Smooth muscle cell (in vitro differentiated cells): ENCODE results near the gene SDK2. TPM values are rescaled to one million over a fixed set of nuclear protein-coding genes. Genes with fewer than 3 reads are reported as not detected.

Source experiments
- DNase-seq: peaks from one replicate; lab custom pipeline; 2025; ENCODE audit not compliant: unreplicated experiment; lab: John Stamatoyannopoulos, UW
- H2AFZ ChIP-seq: fragments of 200-600 bp; sonication (generic); 2 replicates; pipeline ENCODE4 v1.6.0; 2016; ENCODE audit warnings: antibody characterized with exemption, low read depth, mild to moderate bottlenecking
- H3F3A ChIP-seq: fragments of 200-600 bp; sonication (generic); 2 replicates; pipeline ENCODE4 v1.6.0; 2017; ENCODE audit warnings: antibody characterized with exemption, low read depth
- H3K27ac ChIP-seq: fragments of 200-600 bp; sonication (generic); 2 replicates; pipeline ENCODE4 v1.5.1; 2016; ENCODE audit warnings: low read depth, mild to moderate bottlenecking
- H3K27me3 ChIP-seq: fragments of 200-600 bp; sonication (generic); 2 replicates; pipeline ENCODE4 v1.6.1; 2016; ENCODE audit warnings: low read depth, mild to moderate bottlenecking
- H3K36me3 ChIP-seq: fragments of 200-600 bp; sonication (generic); 2 replicates; pipeline ENCODE4 v1.5.1; 2016; ENCODE audit warnings: low read depth
- H3K4me1 ChIP-seq: fragments of 200-600 bp; sonication (generic); 2 replicates; pipeline ENCODE4 v1.5.1; 2016; ENCODE audit warnings: low read depth
- H3K4me2 ChIP-seq: fragments of 200-600 bp; sonication (generic); 2 replicates; pipeline ENCODE4 v1.6.0; 2016; ENCODE audit warnings: mild to moderate bottlenecking
- H3K4me3 ChIP-seq: fragments of 200-600 bp; sonication (generic); 2 replicates; pipeline ENCODE4 v1.5.1; 2016; ENCODE audit warnings: mild to moderate bottlenecking
- H3K79me2 ChIP-seq: fragments of 200-600 bp; sonication (generic); 2 replicates; pipeline ENCODE4 v1.6.0; 2016; ENCODE audit warnings: low read depth, mild to moderate bottlenecking
- H3K9ac ChIP-seq: fragments of 200-600 bp; sonication (generic); 2 replicates; pipeline ENCODE4 v1.6.0; 2016; ENCODE audit warnings: low read depth
- H3K9me3 ChIP-seq: fragments of 200-600 bp; sonication (generic); replicated peaks from 2 replicates; pipeline ENCODE4 v1.5.1; 2016; ENCODE audit warnings: low read depth
- H4K20me1 ChIP-seq: fragments of 200-600 bp; sonication (generic); 2 replicates; pipeline ENCODE4 v1.6.0; 2016; ENCODE audit warnings: low read depth
- CTCF ChIP-seq: fragments of 200-600 bp; sonication (generic); IDR thresholded peaks from 2 replicates; pipeline ENCODE4 v1.5.1; 2017; ENCODE audit warnings: borderline replicate concordance, mild to moderate bottlenecking, antibody characterized with exemption; ENCODE audit not compliant: insufficient read depth, poor library complexity, severe bottlenecking
- WGBS: methylation state at CpG from one replicate; pipeline ENCODE4 v1.1.7; 2016; ENCODE audit warnings: low lambda C conversion rate; 5-methylcytosine and 5-hydroxymethylcytosine counted together
- polyA plus RNA-seq: library from polyadenylated mRNA; unstranded; fragments of >200 nt; fragmentation: Nextera tagmentation; extraction: Ambion mirVana; gene quantifications from 2 replicates; pipeline ENCODE4 v1.2.1, GENCODE V29; 2016
- total RNA-seq: library from RNA; depleted of rRNA; stranded (reverse); fragments of >200 nt; gene quantifications from 2 replicates; pipeline ENCODE4 v1.2.3, GENCODE V29; 2014

SDK2 gene
- total and polyA plus RNA-seq, 2 experiments from 2014 or later, result 4.6 to 6.5 TPM

DNA sequence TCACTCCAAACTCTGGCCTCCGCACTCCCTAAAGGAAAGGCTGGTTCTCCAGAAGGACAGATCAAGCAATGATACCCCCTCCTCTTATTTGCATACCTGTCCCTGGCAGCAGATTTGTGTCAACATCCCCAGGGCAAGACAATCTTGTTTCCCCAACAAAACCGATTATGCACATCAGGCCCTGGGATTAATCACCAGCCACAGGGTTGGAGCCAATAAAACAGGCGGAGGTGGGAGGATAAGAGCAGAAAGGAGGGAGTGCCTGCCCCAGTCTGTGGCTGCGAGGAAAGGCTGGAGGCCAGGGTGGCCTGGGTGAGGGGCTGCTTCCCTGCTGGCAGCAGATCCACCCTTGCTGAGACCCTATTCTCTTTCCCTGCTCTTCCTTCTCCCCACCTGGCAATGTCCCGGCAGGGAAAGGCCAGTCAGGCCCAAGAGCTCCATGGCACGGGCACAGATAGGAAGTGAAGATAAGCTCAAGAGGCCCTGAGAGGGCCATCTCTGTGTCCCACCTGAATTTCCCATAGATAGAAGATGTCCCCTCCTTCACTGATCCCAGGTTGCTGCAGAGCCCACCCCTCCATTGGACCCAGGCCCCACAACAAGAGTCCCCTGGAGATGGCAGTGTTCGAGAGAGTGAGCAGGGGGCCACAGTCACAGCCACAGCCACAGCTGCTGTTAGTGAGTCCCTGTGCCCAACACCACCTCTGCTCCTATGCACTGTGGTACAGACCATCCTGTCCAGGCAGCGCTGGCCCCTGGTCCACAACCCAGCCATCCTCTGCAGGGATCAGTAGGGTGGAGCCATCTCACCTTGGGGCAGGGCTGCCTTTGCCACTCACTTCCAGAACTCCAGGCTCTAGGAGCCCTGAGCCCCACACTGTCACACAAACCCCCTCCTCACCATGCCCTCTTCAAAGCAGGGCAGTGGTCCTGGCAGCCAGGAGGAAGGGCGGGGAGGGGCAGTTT lies 137.5 kb downstream of the SDK2 start:
- H3K9ac ChIP-seq, result no peak overlapping the region

DNA sequence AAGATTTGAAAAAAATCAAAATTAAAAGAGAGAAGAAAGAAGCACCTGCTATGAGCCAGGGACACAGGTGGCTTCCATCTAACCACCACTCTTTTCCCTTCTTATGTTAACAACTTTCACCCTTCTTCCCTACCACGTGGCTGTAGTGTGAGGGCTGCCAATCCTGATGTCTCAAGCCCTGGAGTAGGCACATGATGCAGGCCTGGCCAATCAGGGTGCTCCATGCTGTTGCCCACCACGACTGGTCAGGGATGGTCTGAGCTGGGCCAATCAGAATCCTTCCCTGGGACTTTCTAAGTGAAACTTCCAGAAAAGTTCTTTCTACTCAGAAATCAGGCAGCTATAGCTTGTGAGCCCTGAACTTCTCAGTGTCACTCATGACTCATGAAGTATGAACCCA lies 140.7 kb downstream of the SDK2 start:
- no peak overlapping the region for H3K27ac ChIP-seq
- no peaks in the 10 kb centered on the region for H3K27me3 ChIP-seq
- no peak overlapping the region for H3K4me2 ChIP-seq
- no peaks in the 10 kb centered on the region for H3K9me3 ChIP-seq
- peaks cover 26% of the 10 kb centered on the region for H4K20me1 ChIP-seq
- H3K4me1 ChIP-seq, result no peaks in the 10 kb centered on the region
- 50% methylated on average over 2 of the region's 2 CpGs for WGBS
- no peak for TF ChIP-seq CTCF
- no peaks in the 10 kb centered on the region for H3K79me2 ChIP-seq
- no peaks in the 10 kb centered on the region for H3K36me3 ChIP-seq
- no peak overlapping the region for H2AFZ ChIP-seq
- H3F3A ChIP-seq, result no peaks in the 10 kb centered on the region
- DNase-seq, result no peak
- no peak overlapping the region for H3K9ac ChIP-seq
- no peak overlapping the region for H3K4me3 ChIP-seq

More for the DNA sequence above, 137.5 kb downstream of the SDK2 start:
- H3K4me1 ChIP-seq, result no peaks in the 10 kb centered on the region
- no peaks in the 10 kb centered on the region for H3K79me2 ChIP-seq
- no peaks in the 10 kb centered on the region for H3K27me3 ChIP-seq
- H4K20me1 ChIP-seq, result peaks cover 47% of the 10 kb centered on the region
- no peaks in the 10 kb centered on the region for H3K36me3 ChIP-seq
- no peak overlapping the region for H2AFZ ChIP-seq
- no peak overlapping the region for H3K4me3 ChIP-seq
- DNase-seq, result no peak
- no peak for TF ChIP-seq CTCF
- no peak overlapping the region for H3K4me2 ChIP-seq
- H3K27ac ChIP-seq, result no peak overlapping the region
- WGBS, result 72% methylated on average over 9 of the region's 9 CpGs
- H3F3A ChIP-seq, result no peaks in the 10 kb centered on the region
- H3K9me3 ChIP-seq, result no peaks in the 10 kb centered on the region

GRCh38 chr17:73500414-73500999 lies 143.7 kb downstream of the SDK2 start:
- Histone ChIP-seq H3K4me2 (no peak overlapping the region), H4K20me1 (peaks cover 9% of the 10 kb centered on the region), H3K9me3 (no peaks in the 10 kb centered on the region), H3K36me3 (no peaks in the 10 kb centered on the region), H3K79me2 (no peaks in the 10 kb centered on the region), H3K9ac (no peak overlapping the region), H3F3A (no peaks in the 10 kb centered on the region), H3K4me1 (no peaks in the 10 kb centered on the region), H2AFZ (no peak overlapping the region), H3K27ac (no peak overlapping the region), H3K4me3 (no peak overlapping the region), H3K27me3 (no peaks in the 10 kb centered on the region)
- WGBS, result 47% methylated on average over 2 of the region's 2 CpGs
- no peak for TF ChIP-seq CTCF
- no peak for DNase-seq
